ENCODE results near the gene CREG1.

- TF ChIP-seq CTCF (conservative IDR thresholded peaks at IDR 0.05; ENCODE audit: low read depth, low read length) (no peak), EZH2 (IDR thresholded peaks at IDR 0.05; ENCODE audit: low read length, unreplicated experiment) (no peak), EZH2phosphoT487 (IDR thresholded peaks at IDR 0.05; ENCODE audit: borderline replicate concordance, low read length) (no peak)
Measured at GRCh38 chr1:167499106-167499505, 54.5 kb downstream of the CREG1 start.

Measured in PC-3 (cell line).